B cell (primary cell): ENCODE data around the gene EFNA1. TPM values are rescaled to one million over a fixed set of nuclear protein-coding genes. Genes with fewer than 3 reads are reported as not detected.

Experiments
- ATAC-seq: fragments of 200-7000 bp; cut with Tn5 transposase; one replicate; pipeline ENCODE4 v1.10.0; 2021; ENCODE audit warnings: low read depth, mild to moderate bottlenecking, moderate number of reproducible peaks, moderate library complexity
- CTCF ChIA-PET: fragments of 350-600 bp; sonication (Branson Sonifier 250); formaldehyde crosslinking; loops from one replicate; lab custom pipeline; 2021; ENCODE audit warnings: antibody characterized with exemption, inconsistent platforms; lab: Charles Lee
- POLR2A ChIA-PET: fragments of 350-600 bp; sonication (Branson Sonifier 250); formaldehyde crosslinking; loops from one replicate; lab custom pipeline; 2021; ENCODE audit warnings: antibody characterized with exemption; lab: Charles Lee
- DNase-seq: peaks from one replicate; pipeline ENCODE4 v3.0.0; 2013
- H2AFZ ChIP-seq: 2 replicates; pipeline ENCODE4 v1.6.1; 2012; ENCODE audit warnings: mild to moderate bottlenecking, low read depth, low read length; ENCODE audit not compliant: insufficient read depth, poor library complexity, severe bottlenecking
- H3K27ac ChIP-seq, 2 donors: 1 replicate in 1 of 2; 2 replicates in 1 of 2; pipeline ENCODE4 v1.5.1; 2012 to 2013; ENCODE audit warnings: low read length in 2 of 2, mild to moderate bottlenecking in 2 of 2, moderate library complexity in 1 of 2
- H3K27me3 ChIP-seq, 4 experiments: fragments of 200-600 bp in 1 of 4; sonication (generic) in 1 of 4; replicated peaks in 1 of 4; 1 replicate in 2 of 4; 2 replicates in 2 of 4; pipeline versions ENCODE4 v1.6.1 to v1.7.0; 2013 to 2016; ENCODE audit warnings: low read length in 3 of 4, mild to moderate bottlenecking in 2 of 4, mixed read lengths in 1 of 4, moderate library complexity in 1 of 4; ENCODE audit not compliant: insufficient read depth in 4 of 4, control insufficient read depth in 3 of 4; ENCODE audit errors: control extremely low read depth in 1 of 4
- H3K36me3 ChIP-seq, 2 experiments: replicated peaks in 1 of 2; 1 replicate in 1 of 2; 2 replicates in 1 of 2; pipeline versions ENCODE4 v1.6.1 to v1.7.1; 2013; ENCODE audit warnings: low read length in 1 of 2; ENCODE audit not compliant: insufficient read depth in 2 of 2, control insufficient read depth in 1 of 2; ENCODE audit errors: control extremely low read depth in 1 of 2, extremely low read depth in 1 of 2
- H3K4me1 ChIP-seq, 2 donors: fragments of 200-600 bp in 1 of 2; sonication (generic) in 1 of 2; 1 replicate in 1 of 2; 2 replicates in 1 of 2; pipeline versions ENCODE4 v1.5.1 to v1.6.1; 2013 to 2017; ENCODE audit warnings: low read length in 2 of 2; ENCODE audit not compliant: control insufficient read depth in 2 of 2, insufficient read depth in 2 of 2
- H3K4me2 ChIP-seq: replicated peaks from 2 replicates; pipeline ENCODE3; 2012; ENCODE audit warnings: mild to moderate bottlenecking, low read depth, low read length; ENCODE audit not compliant: poor library complexity, severe bottlenecking
- H3K4me3 ChIP-seq, 5 experiments: fragments of 200-600 bp in 1 of 5; sonication (generic) in 1 of 5; 1 replicate in 3 of 5; 2 replicates in 2 of 5; pipeline versions ENCODE4 v1.5.1 to v1.7.0; 2011 to 2016; ENCODE audit warnings: low read length in 4 of 5, mild to moderate bottlenecking in 4 of 5, low read depth in 2 of 5, control low read depth in 1 of 5, moderate library complexity in 1 of 5; ENCODE audit not compliant: insufficient read depth in 1 of 5; ENCODE audit errors: control extremely low read depth in 1 of 5, extremely low read depth in 1 of 5
- H3K79me2 ChIP-seq: fragments of 200-600 bp; sonication (generic); one replicate; pipeline ENCODE4 v1.6.0; 2016; ENCODE audit warnings: low read length; ENCODE audit not compliant: control insufficient read depth, insufficient read depth
- H3K9ac ChIP-seq: fragments of 200-600 bp; sonication (generic); 2 replicates; pipeline ENCODE4 v1.6.1; 2017; ENCODE audit warnings: mild to moderate bottlenecking, low read length, moderate library complexity
- H3K9me3 ChIP-seq, 3 donors: one replicate each; pipeline versions ENCODE4 v1.6.1 to v1.7.1; 2013; ENCODE audit warnings: low read length in 2 of 3; ENCODE audit not compliant: control insufficient read depth in 2 of 3, insufficient read depth in 1 of 3; ENCODE audit errors: control extremely low read depth in 1 of 3
- H4K20me1 ChIP-seq: 2 replicates; pipeline ENCODE4 v1.6.0; 2012; ENCODE audit warnings: mild to moderate bottlenecking, low read length; ENCODE audit not compliant: insufficient read depth, control insufficient read depth, poor library complexity, severe bottlenecking
- H3K27ac Mint-ChIP-seq: one replicate; pipeline ENCODE4 v1.8.0; 2021; ENCODE audit warnings: mixed read lengths
- H3K27me3 Mint-ChIP-seq: one replicate; pipeline ENCODE4 v1.8.0; 2021; ENCODE audit warnings: mixed read lengths
- H3K4me1 Mint-ChIP-seq: one replicate; pipeline ENCODE4 v1.8.0; 2021; ENCODE audit warnings: mixed read lengths
- H3K4me3 Mint-ChIP-seq: one replicate; pipeline ENCODE4 v1.8.0; 2021; ENCODE audit warnings: mixed read lengths
- H3K9me3 Mint-ChIP-seq: one replicate; pipeline ENCODE4 v1.8.0; 2022; ENCODE audit warnings: mixed read lengths; ENCODE audit not compliant: insufficient read depth
- CTCF ChIP-seq: fragments of 200-600 bp; IDR thresholded peaks from one replicate; pipeline ENCODE4 v1.8.0; 2022; ENCODE audit warnings: antibody characterized with exemption, mild to moderate bottlenecking
- EZH2 ChIP-seq: IDR thresholded peaks from 2 replicates; pipeline ENCODE4 v1.6.1; 2012; ENCODE audit warnings: borderline replicate concordance, low read depth, mild to moderate bottlenecking, moderate library complexity, low read length; ENCODE audit not compliant: insufficient read depth, poor library complexity, severe bottlenecking
- WGBS: methylation state at CpG from one replicate; pipeline ENCODE4 v1.1.5; 2013; ENCODE audit warnings: missing lambda C conversion rate; ENCODE audit not compliant: insufficient coverage; 5-methylcytosine and 5-hydroxymethylcytosine counted together
- intact Hi-C: fragments of 100-400 bp; cut with micrococcal nuclease; formaldehyde crosslinking; loops from one replicate; pipeline ENCODE4 v1.10.0; 2022
- polyA plus RNA-seq: library from polyadenylated mRNA; depleted of rRNA; stranded (reverse); fragments of >200 nt; gene quantifications from 2 replicates; pipeline ENCODE4 v1.2.3, GENCODE V29; 2012
- total RNA-seq, 2 donors: library from RNA; stranded (reverse); fragments of 120-200 nt in 1 of 2; gene quantifications; 1 replicate in 1 of 2; 2 replicates in 1 of 2; pipeline versions ENCODE4 v1.2.3 to v1.2.4, GENCODE V29; 2013 to 2022

The EFNA1 gene
- total and polyA plus RNA-seq, 2 donors (not counting 1 experiment from before 2014, with no cell fraction given), result 0.28 TPM; not detected in 1

GRCh38 chr1:155081472-155082300 lies 46.0 kb upstream of the EFNA1 start:
- intact Hi-C loops, result no loop called here
- Histone ChIP-seq H3K79me2 (no peaks in the 10 kb centered on the region), H3K4me1 (peaks cover 71 to 78% of the 10 kb centered on the region in 2 donors), H4K20me1 (peaks cover 51% of the 10 kb centered on the region), H2AFZ (peak overlapping the region; percentile 59), H3K9me3 (peaks cover 0 to 30% (median 0%) of the 10 kb centered on the region in 3 donors), H3K4me2 (peak overlapping the region; percentile 97), H3K9ac (peak overlapping the region; percentile 36), H3K4me3 (peak overlapping the region in 4 of 5 experiments; percentile 12 to 52 (median 26)), H3K27me3 (peaks cover 0 to 57% (median 43%) of the 10 kb centered on the region in 4 experiments), H3K27ac (no peak overlapping the region), H3K36me3 (no peaks in the 10 kb centered on the region)
- Mint-ChIP-seq H3K4me1 (peaks cover 69% of the 10 kb centered on the region), H3K4me3 (peak overlapping the region; percentile 83), H3K27me3 (peaks cover 38% of the 10 kb centered on the region), H3K9me3 (no peaks in the 10 kb centered on the region), H3K27ac (peak overlapping the region; percentile 21)
- peak; percentile 98 for TF ChIP-seq EZH2
- TF ChIP-seq CTCF, result no peak
- 5% methylated on average over 50 of the region's 68 CpGs for WGBS
- no peak for ATAC-seq
- POLR2A ChIA-PET, result interaction anchor here (1.6 to 2.8 kb wide), 2 partner anchors 11 to 17 kb away, joined by 7 to 9 read pairs; no protein-coding TSS in a partner anchor
- DNase-seq, result peak; percentile 66
- CTCF ChIA-PET, result interaction anchor here (0.6 to 5.5 kb wide), 9 partner anchors 10 to 174 kb away, joined by 3 to 184 read pairs (median 7); partner anchors contain the start of genes ADAM15, EFNA4 and KRTCAP2
